Fibroblast of lung (primary cell): ENCODE measurements around the gene CDC14B. TPM values are rescaled to one million over a fixed set of nuclear protein-coding genes. Genes with fewer than 3 reads are reported as not detected.

Experiments
- DNase-seq, 2 donors: peaks; one replicate each; pipeline versions ENCODE4 v3.0.0 to v3.0.0-alpha.2; 2010; ENCODE audit warnings: low read depth in 2 of 2
- H2AFZ ChIP-seq: 2 replicates; pipeline ENCODE4 v1.5.1; 2012; ENCODE audit warnings: low read length, control low read depth, inconsistent platforms
- H3K27ac ChIP-seq: 2 replicates; pipeline ENCODE4 v1.5.1; 2011; ENCODE audit warnings: low read length, control low read depth; ENCODE audit not compliant: insufficient read depth
- H3K27me3 ChIP-seq: 2 replicates; pipeline ENCODE4 v1.5.1; 2011; ENCODE audit warnings: mild to moderate bottlenecking, low read length; ENCODE audit not compliant: control insufficient read depth, insufficient read depth
- H3K36me3 ChIP-seq: 2 replicates; pipeline ENCODE4 v1.5.1; 2011; ENCODE audit warnings: low read length; ENCODE audit not compliant: control insufficient read depth, insufficient read depth
- H3K4me1 ChIP-seq: 2 replicates; pipeline ENCODE4 v1.5.1; 2011; ENCODE audit warnings: low read length; ENCODE audit not compliant: control insufficient read depth, insufficient read depth; ENCODE audit errors: extremely low read depth
- H3K4me2 ChIP-seq: 2 replicates; pipeline ENCODE4 v1.5.1; 2011; ENCODE audit warnings: low read length, control low read depth; ENCODE audit not compliant: insufficient read depth; ENCODE audit errors: extremely low read depth
- H3K4me3 ChIP-seq, 4 experiments: fragments of 200-600 bp in 1 of 4; sonication (generic) in 1 of 4; replicated peaks in 1 of 4; 2 replicates each; pipeline ENCODE4 v1.5.1; 2011 to 2016; ENCODE audit warnings: low read length in 4 of 4, low read depth in 3 of 4, mild to moderate bottlenecking in 3 of 4, control low read depth in 2 of 4, inconsistent platforms in 1 of 4, mixed read lengths in 1 of 4; ENCODE audit not compliant: insufficient read depth in 1 of 4; ENCODE audit errors: control extremely low read depth in 1 of 4
- H3K79me2 ChIP-seq: 2 replicates; pipeline ENCODE4 v1.5.1; 2012; ENCODE audit warnings: mild to moderate bottlenecking, low read length, inconsistent platforms; ENCODE audit not compliant: control insufficient read depth, insufficient read depth
- H3K9ac ChIP-seq: 2 replicates; pipeline ENCODE4 v1.5.1; 2011; ENCODE audit warnings: mild to moderate bottlenecking, low read length, control low read depth; ENCODE audit not compliant: insufficient read depth
- H3K9me3 ChIP-seq: 2 replicates; pipeline ENCODE4 v1.5.1; 2012; ENCODE audit warnings: low read depth, low read length; ENCODE audit not compliant: control insufficient read depth, insufficient read depth
- H4K20me1 ChIP-seq: 2 replicates; pipeline ENCODE4 v1.5.1; 2011; ENCODE audit warnings: low read length; ENCODE audit not compliant: control insufficient read depth, insufficient read depth; ENCODE audit errors: extremely low read depth
- EZH2 ChIP-seq: IDR thresholded peaks from 2 replicates; pipeline ENCODE4 v1.5.1; 2012; ENCODE audit warnings: low read length, control low read depth, mild to moderate bottlenecking; ENCODE audit errors: missing control alignments
- polyA plus RNA-seq, 2 donors: library from polyadenylated mRNA; depleted of rRNA in 1 of 2; stranded (reverse) in 1 of 2; unstranded in 1 of 2; fragments of >200 nt; gene quantifications; 2 replicates each; pipeline ENCODE4 v1.2.1, GENCODE V29; 2011 to 2012; ENCODE audit warnings: missing spikeins in 1 of 2
- total RNA-seq: library from RNA; depleted of rRNA; stranded (reverse); fragments of >200 nt; gene quantifications from 2 replicates; pipeline ENCODE4 v1.2.1, GENCODE V29; 2014
- TF ChIP-seq, protein P1 (sequence below), 2 donors: IDR thresholded peaks in 1 of 2; conservative IDR thresholded peaks in 1 of 2; 1 replicate in 1 of 2; 2 replicates in 1 of 2; pipeline ENCODE4 v1.5.1; 2011 to 2012; ENCODE audit warnings: low read length in 2 of 2, control low read depth in 1 of 2, inconsistent platforms in 1 of 2, low read depth in 1 of 2, mild to moderate bottlenecking in 1 of 2

CDC14B gene
- total and polyA plus RNA-seq, 2 donors (not counting 1 experiment from before 2014, with no cell fraction given), result 38.0 to 68.5 TPM

DNA sequence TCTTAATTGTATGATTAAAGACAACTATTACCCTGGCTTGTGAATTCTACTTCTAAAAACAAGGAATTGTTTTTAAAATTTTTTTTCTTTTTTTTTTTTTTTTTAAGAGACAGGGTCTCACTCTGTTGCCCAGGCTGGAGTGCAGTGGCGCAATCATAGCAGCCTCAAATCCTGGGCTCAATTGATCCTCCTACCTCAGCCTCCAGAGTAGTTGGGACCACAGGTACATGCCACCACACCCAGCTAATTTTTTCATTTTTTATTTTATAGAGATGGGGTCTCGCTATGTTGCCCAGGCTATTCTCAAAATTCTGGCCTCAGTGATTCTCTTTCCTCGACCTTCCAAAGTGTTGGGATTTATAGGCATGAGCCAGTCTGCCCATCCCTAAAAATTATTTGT is 107.4 kb downstream of the CDC14B start:
- no peak for DNase-seq

DNA sequence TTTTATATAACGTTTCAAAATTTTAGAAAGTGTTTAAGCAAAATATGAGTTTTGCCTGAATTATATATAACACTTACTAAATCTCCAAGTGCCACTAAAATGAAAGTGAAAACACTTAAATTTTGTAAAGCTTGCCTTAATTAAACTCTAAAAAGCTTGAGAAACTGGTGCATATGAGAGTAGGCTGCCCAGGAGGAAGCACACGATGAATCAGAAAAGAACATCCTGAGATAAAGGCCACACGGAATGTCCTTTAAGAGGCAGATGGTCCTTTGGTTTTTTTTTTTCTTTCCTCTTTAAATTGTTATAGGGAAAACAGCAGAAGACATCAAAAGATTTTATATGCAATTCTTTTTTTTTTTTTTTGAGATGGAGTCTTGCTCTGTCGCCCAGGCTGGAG is 109.4 kb downstream of the CDC14B start:
- Histone ChIP-seq H3K27ac (no peak overlapping the region), H2AFZ (no peak overlapping the region), H3K4me3 (no peak overlapping the region), H3K27me3 (no peaks in the 10 kb centered on the region), H3K79me2 (no peaks in the 10 kb centered on the region), H3K36me3 (peaks cover 1% of the 10 kb centered on the region), H4K20me1 (no peaks in the 10 kb centered on the region), H3K4me2 (no peak overlapping the region), H3K9me3 (no peaks in the 10 kb centered on the region), H3K9ac (no peak overlapping the region), H3K4me1 (peaks cover 20% of the 10 kb centered on the region)
- DNase-seq, result no peak
- TF ChIP-seq, protein P1, sequence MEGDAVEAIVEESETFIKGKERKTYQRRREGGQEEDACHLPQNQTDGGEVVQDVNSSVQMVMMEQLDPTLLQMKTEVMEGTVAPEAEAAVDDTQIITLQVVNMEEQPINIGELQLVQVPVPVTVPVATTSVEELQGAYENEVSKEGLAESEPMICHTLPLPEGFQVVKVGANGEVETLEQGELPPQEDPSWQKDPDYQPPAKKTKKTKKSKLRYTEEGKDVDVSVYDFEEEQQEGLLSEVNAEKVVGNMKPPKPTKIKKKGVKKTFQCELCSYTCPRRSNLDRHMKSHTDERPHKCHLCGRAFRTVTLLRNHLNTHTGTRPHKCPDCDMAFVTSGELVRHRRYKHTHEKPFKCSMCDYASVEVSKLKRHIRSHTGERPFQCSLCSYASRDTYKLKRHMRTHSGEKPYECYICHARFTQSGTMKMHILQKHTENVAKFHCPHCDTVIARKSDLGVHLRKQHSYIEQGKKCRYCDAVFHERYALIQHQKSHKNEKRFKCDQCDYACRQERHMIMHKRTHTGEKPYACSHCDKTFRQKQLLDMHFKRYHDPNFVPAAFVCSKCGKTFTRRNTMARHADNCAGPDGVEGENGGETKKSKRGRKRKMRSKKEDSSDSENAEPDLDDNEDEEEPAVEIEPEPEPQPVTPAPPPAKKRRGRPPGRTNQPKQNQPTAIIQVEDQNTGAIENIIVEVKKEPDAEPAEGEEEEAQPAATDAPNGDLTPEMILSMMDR (conservative IDR thresholded peaks at IDR 0.05 in 1 of 2, IDR thresholded peaks at IDR 0.05 in 1 of 2; ENCODE audit: low read depth in 1 of 2, low read length in 2 of 2), result no peak
- no peak for TF ChIP-seq EZH2

More for the DNA sequence above, 107.4 kb downstream of the CDC14B start:
- Histone ChIP-seq H3K9ac (no peak overlapping the region), H3K4me3 (no peak overlapping the region), H3K79me2 (no peaks in the 10 kb centered on the region), H3K4me1 (peaks cover 26% of the 10 kb centered on the region), H3K36me3 (peaks cover 1% of the 10 kb centered on the region), H3K4me2 (no peak overlapping the region), H3K27ac (no peak overlapping the region), H3K27me3 (no peaks in the 10 kb centered on the region), H3K9me3 (no peaks in the 10 kb centered on the region), H4K20me1 (no peaks in the 10 kb centered on the region), H2AFZ (no peak overlapping the region)
- TF ChIP-seq, protein P1 (conservative IDR thresholded peaks at IDR 0.05 in 1 of 2, IDR thresholded peaks at IDR 0.05 in 1 of 2; ENCODE audit: low read depth in 1 of 2, low read length in 2 of 2), result no peak
- no peak for TF ChIP-seq EZH2

DNA sequence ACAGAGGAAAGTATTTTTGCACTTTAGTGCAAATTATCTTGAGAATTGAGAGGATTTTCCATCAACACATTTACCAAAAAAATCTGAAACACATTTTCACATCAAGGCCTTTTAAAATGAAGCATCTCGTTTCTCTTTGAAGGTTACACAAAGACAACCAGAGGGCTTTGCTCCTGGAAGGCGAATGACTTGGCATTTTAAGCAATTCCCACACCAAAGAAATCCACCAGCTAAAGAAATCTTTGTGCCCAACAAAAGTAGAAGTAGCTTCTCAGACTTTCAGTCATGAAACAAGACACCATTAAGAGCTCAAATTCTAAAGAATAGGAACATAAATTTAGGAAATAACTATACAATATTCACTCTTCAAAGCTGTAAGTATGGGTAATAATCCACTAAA is 109.8 kb downstream of the CDC14B start:
- H3K79me2 ChIP-seq, result no peaks in the 10 kb centered on the region
- H3K9me3 ChIP-seq, result no peaks in the 10 kb centered on the region
- H3K4me1 ChIP-seq, result peaks cover 17% of the 10 kb centered on the region
- H2AFZ ChIP-seq, result no peak overlapping the region
- no peak overlapping the region for H3K9ac ChIP-seq
- peaks cover 1% of the 10 kb centered on the region for H3K36me3 ChIP-seq
- no peak for DNase-seq
- no peak overlapping the region for H3K4me3 ChIP-seq
- no peak overlapping the region for H3K27ac ChIP-seq
- H4K20me1 ChIP-seq, result no peaks in the 10 kb centered on the region
- H3K4me2 ChIP-seq, result no peak overlapping the region
- no peak for TF ChIP-seq EZH2
- TF ChIP-seq, protein P1 (conservative IDR thresholded peaks at IDR 0.05 in 1 of 2, IDR thresholded peaks at IDR 0.05 in 1 of 2; ENCODE audit: low read depth in 1 of 2, low read length in 2 of 2), result no peak
- H3K27me3 ChIP-seq, result no peaks in the 10 kb centered on the region
